GM23248 (cell line): ENCODE results near the gene SLC7A1.

Experiments
- EZH2 ChIP-seq: fragments of 200-600 bp; sonication (generic); IDR thresholded peaks from 2 replicates; pipeline ENCODE4 v1.6.1; 2018; ENCODE audit warnings: antibody characterized with exemption, mild to moderate bottlenecking; ENCODE audit not compliant: insufficient read depth, poor library complexity, severe bottlenecking
- EZH2phosphoT487 ChIP-seq: fragments of 200-600 bp; sonication (generic); IDR thresholded peaks from 2 replicates; pipeline ENCODE4 v1.6.1; 2018; ENCODE audit warnings: antibody characterized with exemption, moderate library complexity, mild to moderate bottlenecking, low read depth; ENCODE audit not compliant: insufficient read depth

DNA sequence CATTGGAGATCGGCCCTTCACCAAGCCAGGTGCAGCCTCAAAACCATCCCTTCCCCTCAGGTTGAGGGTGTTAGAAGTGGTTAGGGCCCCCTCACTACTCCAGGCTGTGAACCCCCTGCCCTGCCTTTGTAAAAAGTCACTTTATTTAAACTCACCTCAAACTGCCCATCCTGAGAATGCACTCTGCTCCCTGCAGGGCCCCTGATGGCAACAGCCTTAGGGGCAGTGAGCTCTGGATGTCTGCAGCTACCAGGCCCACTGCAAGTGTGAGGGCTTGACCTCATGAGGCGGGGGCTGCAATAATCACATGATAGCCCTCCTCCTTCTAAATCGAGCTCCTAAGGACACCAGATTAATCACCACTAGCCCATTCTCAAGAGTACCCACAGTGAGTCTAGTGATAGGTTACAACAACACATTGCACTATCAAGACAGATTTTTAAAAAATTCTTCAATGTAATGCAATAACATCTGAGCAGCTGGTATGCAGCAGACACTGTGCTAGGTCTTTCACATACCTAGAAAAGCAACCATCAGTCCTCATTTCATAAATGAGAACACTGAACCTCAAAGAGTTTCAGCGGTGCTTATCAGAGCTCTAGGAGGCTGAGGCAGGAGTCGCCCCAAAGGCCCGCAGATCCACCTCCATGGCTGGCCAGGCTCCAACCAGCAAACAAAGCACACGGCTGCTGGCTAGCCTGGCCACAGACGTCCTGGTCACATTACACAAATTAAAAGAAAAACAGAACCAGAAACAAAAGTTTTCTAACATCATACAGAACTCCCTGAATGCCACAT lies 26.0 kb downstream of the SLC7A1 start:
- TF ChIP-seq EZH2, result no peak
- TF ChIP-seq EZH2phosphoT487, result no peak
